NK-92 treated with Interleukin-12 subunit alpha and Interleukin-12 subunit beta, amount 100 ng/mL, for 24 hours (cell line): Measurements from ENCODE around the gene TULP4.
"Not testable (repeated sequence)": the region's sequence is repeated elsewhere in the genome, so short reads cannot be mapped to it uniquely, and the experiment has no call there.

ENCODE experiments used
- DNase-seq: peaks from one replicate; lab custom pipeline; 2025; lab: John Stamatoyannopoulos, UW

The TULP4 gene

DNA sequence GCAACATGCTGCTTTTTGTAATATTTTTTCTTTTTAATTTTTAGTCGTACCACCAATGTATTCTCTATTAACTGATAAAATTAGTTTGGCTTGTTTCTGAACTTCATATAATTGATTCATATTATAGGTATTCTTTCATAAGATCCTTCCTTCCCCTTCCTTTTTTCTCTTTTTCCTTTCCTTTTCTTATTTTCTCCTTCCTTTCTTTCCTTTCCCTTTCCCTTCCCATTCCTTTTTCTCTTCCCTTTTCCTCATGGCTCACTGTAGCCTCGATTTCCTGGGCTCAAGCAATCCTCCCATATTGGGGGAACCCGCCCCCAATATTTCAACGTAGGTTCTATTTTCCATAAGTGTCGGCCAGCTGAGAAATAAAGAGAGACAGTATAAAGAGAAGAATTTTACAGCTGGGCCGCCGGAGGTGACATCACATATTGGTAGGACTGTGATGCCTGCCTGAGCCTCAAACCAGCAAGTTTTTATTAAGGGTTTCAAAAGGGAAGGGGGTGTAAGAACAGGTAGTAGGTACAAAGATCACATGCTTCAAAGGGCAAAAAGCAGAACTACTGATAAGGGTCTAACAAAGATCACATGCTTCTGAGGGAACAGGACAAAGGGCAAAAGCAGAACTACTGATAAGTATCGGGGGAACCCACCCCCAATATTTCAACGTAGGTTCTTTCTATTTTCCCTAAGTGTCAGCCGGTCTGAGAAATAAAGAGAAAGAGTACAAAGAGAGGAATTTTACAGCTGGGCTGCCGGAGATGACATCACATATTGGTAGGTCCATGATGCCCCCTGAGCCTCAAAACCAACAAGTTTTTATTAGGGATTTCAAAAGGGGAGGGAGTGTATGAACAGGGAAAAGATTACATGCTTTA, 16.1 kb upstream of the TULP4 start:
- DNase-seq = not testable (repeated sequence)

DNA sequence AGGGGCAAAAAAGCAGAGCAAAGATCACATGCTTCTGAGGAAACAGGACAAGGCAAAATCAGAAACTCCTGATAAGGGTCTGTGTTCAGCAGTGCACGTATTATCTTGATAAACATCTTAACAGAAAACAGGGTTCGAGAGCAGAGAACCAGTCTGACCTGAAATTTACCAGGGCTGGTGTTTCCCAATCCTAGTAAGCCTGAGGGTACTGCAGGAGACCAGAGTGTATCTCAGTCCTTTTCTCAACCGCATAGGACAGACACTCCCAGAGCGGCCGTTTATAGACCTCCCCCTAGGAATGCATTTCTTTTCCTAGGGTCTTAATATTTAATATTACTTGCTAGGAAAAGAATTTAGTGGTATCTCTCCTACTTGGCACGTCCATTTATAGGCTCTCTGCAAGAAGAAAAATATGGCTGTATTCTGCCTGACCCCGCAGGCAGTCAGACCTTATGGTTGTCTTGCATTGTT, 15.4 kb upstream of the TULP4 start:
- DNase-seq = not testable (repeated sequence)

DNA sequence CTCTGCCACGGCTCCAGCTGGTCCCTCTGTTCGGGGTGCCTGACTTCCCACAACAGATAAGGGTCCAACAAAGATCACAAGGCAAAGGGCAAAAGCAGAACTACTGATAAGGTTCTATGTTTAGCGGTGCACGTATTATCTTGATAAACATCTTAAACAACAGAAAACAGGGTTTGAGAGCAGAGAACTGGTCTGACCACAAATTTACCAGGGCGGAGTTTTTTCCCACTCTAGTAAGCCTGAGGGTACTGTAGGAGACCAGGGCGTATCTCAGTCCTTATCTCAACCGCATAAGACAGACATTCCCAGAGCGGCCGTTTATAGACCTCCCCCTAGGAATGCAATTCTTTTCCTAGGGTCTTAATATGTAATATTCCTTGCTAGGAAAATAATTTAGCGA, 14.6 kb upstream of the TULP4 start:
- DNase-seq = not testable (repeated sequence)

DNA sequence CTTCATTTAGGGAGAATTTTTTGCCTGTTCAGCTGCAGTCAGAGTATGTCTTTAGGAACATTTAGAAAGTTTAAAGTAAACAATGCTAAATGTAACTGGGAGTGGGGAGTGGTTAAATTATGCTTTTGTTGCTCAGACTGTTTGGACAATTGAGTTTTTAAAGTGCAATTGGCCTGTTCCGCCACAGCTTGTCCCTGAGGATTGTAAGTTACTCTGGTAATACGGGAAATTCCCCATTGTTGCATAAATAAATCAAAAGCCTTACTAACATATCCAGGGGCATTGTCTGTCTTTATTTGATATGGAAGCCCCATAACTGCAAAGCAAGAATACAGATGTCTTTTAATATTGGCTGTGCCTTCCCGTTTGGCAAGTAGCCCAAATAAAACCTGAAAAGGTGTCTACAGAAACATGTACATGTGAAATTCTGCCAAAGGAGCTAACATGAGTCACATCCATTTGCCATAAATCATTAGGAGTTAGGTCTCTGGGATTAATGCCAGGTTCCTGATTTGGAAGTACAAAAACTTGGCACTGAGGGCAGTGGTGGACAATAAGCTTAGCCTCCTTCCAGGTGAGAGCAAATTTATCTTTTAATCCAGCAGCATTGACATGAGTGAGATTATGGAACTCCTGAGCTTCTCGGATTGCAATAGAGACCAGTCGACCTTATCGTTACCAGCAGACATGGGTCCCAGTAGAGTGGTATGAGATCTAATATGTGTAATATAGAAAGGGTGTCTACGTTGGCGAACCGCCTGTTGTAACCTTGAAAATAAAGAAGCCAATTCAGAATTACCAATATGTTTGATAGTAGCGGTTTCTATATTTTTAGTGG, 11.7 kb upstream of the TULP4 start:
- not testable (repeated sequence) for DNase-seq

DNA sequence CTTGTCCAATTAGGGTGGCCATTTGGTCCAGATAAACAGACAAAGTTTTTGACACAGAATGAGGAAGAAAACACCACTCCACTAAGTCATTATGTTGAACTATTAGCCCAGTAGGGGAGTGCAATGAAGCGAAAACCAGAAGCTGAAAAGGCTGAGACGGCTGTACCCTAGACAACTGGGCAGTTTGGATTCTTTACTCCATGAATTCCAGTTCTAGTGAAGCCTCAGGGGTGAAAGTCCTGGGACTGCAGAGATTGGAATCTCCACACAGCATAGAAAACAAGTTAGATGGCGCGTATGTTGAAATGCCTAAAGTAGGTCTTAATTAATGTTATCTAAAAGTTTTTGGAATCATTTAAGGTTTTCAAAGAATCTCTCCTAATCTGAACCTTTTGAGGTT, 10.7 kb upstream of the TULP4 start:
- DNase-seq = not testable (repeated sequence)

DNA sequence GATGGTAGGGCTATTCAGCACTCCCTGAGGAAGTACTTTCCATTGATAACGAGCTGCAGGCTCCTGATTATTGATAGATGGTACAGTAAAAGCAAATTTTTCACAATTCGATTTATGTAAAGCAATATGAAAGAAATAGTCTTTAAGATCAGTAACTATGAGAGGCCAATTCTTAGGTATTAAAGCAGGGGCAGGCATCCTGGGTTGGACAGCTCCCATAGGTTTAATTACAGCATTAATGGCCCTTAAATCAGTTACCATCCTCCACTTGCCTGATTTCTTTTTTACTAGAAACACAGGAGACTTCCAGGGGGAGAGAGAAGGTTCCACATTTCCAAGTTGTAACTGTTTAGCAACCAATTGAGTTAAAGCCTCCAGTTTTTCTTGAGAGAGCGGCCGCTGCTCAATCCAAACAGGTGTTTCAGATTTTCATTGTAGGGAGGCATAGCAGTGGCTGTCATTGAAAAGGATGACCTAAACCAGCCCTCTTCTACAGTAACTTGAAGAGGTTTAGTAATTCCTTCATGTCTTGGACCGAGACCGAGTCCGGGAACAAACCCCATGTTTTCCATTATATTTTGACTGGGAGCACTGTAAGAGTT, 10.0 kb upstream of the TULP4 start:
- not testable (repeated sequence) for DNase-seq

DNA sequence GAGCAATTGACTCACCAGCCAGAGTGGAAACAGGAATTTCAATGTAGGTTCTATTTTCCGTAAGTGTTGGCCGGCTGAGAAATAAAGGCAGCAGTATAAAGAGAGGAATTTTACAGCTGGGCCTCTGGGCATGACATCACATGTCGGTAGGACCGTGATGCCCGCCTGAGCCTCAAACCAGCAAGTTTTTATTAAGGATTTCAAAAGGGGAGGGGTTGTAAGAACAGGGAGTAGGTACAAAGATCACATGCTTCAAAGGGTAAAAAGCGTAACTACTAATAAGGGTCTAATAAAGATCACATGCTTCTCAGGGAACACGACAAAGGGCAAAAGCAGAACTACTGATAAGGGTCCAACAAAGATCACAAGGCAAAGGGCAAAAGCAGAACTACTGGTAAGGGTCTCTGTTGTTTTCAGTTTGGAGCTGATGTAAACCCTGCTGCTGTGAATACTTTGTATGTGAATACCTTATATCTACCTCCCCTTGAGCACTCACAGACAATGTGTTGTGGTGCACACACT, 9.0 kb upstream of the TULP4 start:
- DNase-seq = no peak

DNA sequence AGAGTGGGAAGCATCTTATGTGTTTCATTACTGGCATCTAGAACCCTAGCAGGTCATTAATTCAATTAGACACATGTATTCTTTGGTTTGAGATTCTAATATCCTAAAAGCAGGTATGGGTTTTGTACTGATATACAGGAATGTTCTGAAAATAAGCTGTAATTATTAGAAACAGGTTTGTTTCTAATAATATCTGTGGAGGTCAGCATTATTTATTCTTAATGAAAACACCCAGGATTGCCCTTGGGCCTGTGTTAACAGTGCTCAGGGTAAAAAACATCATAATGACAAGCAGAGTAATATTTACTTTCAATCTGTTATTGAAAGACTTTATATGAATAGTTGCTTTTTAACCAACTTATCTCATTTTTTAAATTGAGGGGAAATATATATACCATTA, 8.0 kb upstream of the TULP4 start:
- DNase-seq = no peak

DNA sequence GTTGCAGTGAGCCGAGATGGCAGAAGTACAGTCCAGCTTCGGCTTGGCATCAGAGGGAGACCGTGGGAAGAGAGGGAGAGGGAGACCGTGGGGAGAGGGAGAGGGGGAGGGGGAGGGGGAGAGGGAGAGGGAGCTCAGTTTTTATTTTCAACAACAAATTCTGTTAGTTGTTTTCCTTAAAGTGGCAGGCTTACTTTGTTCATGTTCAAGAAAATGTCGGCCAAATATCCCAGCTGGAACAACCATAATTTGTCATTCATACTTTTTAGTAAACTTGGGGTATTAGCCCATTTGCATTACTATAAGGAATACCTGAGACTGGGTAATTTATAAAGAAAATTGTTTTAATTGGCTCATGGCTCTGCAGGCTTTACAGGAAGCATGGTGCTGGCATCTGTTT, 2.5 kb upstream of the TULP4 start:
- no peak for DNase-seq

DNA sequence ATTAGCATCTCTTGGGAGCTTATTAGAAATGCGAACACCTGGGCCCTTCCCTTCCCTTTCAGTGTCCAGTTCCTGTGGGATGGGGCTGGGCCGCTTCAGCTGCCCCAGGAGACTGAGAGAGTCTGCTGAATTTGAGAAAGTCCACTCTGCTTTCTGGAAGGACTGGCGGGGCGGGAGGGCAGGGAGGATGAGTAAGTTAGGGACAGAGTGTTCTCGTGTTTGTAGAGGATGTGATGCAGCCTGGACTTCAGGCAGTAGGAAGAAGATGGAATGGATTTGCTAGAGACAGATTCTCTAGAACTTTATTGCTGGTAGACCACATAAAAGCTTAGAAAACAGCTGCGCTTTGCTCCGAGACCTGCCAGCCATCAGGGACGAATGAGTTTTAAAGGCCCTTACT, 1.1 kb upstream of the TULP4 start:
- no peak for DNase-seq

DNA sequence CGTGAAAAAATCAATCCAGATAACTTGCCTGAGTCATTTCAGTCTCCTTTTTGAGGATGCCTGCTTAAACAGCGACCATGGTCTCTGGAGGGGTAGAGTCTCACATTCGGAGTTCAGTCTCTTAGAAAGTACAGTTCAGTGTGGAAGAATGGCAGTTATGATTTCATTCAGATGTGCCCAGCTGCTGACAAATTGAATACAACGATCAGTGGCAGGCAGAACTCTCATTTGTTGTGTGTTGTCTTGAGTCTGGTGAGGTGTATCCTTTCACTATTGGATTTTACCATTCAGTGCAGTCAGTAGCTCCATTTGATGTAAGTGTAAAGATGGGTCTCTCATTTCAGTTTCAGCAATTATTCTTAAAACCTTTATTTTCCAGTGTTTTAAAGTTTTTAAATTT, 639 bp upstream of the TULP4 start:
- no peak for DNase-seq

DNA sequence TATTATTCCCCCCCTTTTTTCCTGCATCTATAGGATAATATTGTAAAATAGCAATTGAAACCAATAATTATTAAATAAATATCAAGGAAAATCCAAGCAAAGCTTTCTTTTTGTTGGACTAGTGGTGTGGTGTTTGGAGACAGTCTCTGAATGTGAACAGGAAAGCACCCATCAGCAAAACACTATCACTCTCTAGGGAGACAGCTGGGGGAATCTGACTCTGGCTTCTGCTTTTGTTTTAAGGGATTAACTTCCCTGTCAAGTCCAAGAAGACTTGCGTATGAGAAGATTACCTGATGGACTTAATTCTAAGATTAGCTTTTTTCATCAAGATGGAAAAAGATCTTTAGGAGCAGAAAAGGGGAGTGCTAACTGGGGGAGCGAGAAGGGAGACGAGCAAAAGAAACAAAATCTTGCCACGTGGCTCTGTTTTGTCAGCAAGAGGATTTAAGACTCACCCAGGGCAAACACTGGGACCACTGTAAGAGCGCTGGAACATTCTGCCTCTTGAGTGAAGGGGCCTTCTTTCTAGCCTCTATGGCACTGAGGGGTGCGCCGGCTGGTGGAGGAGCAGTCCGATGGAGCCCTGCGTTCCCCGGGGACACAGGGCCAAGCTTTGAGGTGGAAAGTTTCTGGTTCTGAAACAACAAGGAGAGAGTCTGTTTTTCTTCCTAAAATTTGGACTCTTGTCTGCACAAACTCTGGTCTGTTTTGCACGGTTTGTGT, 570 bp downstream of the TULP4 start:
- DNase-seq = no peak

DNA sequence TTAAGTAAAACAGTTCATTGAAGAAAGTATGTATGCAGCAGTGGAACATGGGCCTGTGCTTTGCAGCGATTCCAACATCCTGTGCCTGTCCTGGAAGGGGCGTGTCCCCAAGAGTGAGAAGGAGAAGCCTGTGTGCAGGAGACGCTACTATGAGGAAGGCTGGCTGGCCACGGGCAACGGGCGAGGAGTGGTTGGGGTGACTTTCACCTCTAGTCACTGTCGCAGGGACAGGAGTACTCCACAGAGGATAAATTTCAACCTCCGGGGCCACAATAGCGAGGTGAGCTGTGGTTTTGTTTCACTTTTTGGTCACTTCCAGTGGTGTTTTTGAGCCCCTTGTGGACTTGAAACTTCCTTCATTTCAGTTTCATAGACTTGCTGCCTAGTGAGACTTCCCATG, 1.7 kb downstream of the TULP4 start:
- no peak for DNase-seq

DNA sequence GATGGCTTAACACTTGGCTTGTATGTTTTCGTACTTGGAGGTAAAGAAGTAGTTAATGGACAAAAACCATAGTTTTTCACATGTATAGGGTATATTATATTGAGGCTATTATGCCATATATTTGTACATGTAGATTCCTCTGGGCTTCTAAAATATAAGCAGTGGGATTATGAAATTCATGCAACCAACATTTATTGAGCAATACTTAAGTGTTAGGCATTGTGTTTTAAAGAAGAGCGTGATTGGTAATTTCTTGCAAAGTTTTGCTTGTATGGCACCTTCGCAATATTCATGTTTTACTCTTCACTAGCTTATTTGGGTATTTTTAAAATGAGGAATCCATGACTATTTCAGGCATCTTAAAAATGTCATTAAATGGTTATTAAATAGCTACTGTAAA, 2.5 kb downstream of the TULP4 start:
- no peak for DNase-seq

DNA sequence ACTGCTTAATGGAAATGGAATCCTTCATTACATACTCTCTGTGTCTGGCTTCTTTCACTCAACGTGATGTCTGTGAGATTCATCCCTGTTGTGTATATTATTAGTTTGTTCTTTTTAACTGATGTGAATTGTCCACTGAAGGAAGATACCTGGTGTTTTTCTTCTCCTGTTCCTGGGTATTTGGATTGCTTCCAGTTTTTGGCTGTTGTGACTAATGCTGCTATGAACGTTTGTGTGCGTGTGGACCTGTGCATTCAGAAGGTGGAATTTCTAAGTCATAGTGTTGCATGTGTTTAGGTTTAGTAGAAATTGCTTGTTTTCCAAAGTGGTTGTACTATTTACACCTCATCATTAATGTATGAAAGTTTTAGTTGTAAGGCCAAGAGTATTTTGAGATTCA, 3.8 kb downstream of the TULP4 start:
- no peak for DNase-seq

DNA sequence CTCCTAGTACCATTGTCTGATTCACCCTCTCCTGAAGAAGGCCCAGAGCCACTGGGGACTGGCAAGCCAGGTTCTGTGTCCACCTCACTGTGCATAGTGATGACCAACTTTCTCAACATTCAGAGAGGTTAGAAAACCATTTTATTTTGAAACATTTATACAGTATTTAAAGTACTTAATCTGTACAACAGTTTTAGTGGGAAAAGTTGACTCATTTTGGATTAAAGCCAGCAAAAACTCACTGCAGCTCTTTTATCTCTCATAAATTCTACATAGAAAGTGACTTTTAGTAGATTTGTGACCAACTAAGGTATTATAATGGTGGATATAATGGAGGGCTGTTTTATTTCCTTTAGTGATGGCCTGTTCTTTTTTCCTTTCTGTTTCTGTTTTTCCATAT, 9.7 kb downstream of the TULP4 start:
- no peak for DNase-seq

DNA sequence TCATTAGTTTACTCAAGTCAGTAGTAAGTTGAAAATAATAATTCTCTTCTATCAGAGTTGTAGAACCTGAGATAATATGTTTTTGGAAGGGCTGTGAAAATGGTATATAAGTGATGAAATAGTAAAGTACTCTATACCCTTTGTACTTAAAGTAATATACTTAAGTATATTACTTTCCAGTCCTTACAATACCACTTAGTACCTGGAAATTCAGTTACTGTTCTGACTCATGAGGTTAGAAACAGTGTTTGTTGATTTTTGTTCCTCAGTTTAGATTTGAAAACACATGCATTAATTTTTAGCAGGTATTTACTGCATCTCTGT, 10.1 kb downstream of the TULP4 start:
- DNase-seq = no peak

DNA sequence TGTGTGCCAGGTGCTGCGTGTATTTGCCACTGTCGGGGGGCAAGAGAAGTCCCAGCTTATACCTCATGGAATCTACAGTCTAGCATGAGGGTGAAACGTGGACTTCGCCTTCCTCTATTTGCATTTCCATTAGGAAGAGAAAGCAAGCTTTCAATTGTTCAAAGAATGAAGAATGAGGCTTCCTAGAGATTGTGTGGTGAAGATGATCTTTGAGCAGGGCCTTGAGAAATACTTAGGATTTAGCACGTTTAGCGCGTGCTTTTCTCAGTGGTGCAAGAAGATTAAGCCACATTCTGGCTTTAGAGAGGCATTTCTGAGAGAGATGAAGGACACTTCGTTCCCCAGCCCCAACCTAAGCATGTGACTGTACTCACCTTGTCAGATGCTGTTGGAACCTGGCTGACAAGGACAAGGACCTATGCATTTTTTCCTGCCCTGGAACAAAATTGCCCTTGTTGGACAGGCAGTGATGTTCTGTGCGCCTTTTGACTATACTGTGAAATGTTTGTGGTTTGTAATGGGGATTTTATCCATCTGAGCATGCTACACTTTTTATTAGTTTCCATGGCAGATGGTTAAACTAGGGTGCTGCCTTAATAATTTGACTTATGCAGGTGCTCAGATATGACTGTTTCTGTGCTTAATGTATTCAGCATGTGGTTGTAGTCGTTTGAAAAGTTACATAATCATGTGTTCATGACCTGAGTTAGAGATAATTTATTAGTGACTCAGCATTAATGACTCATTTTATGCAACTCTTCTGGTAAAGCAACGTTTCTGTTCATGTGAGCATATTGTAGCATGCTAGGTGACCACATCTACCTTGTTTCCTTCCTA, 10.7 kb downstream of the TULP4 start:
- DNase-seq = no peak

DNA sequence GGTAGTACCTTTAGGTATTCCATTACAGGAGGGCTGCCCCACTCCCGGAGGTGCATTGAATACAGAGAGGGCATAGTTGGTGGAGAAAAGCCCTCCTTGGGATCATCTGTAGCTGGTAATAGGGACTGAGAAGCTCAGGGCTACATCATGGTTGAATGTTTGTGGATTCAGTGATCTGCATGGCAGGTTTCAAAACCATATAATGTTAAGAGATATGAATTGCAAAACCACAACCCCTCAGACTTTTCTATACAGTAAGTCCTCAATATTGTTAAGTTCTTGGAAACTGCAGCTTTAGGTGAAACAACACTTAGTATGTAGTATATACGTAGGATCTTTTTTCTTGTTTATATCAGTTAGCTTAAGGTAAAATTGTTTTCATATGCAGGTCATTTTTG, 11.3 kb downstream of the TULP4 start:
- no peak for DNase-seq

DNA sequence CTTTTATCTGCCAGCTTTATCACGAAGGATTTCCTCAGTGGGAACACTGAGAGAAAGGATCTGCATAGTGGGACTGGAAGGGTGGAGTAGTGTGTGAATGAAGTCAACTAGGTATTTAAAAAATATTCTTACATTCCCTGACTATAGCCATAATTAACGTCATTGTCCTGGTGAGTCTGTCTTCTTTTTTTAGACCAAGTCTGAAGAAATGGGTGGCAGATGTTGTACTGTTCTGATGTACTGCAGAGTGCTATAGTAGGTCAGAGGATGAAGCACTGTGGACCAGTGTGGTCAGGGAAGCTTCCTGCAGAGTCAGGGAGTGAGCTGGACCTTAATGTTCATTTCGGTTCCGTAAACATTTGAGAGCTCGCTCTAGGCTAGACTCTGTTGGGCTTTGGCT, 11.9 kb downstream of the TULP4 start:
- no peak for DNase-seq

DNA sequence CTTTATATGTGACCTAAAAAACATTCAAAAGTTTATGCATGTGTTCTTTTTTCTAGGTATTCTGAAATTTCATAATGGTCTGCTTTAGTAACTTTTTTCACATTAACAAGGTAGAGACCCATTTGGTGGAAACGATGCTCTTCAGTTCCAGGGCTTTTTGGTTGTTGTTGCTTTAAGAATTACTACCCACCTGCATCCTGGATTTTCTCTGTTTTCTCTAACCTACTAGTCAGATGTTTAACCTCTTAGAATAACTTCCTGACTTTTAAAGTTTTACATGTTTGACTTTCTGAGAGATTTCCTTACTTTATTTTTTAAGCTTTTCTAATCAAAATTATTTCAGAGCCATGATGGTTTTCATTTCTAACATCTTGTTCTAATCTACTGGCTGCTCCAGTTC, 14.9 kb downstream of the TULP4 start:
- DNase-seq = no peak
